HepG2 (cell line): ENCODE measurements around the gene PTPMT1. TPM values are rescaled to one million over a fixed set of nuclear protein-coding genes. Genes with fewer than 3 reads are reported as not detected.

ENCODE experiments used
- ADNP ChIP-seq: sonication (generic); formaldehyde crosslinking; IDR thresholded peaks from 2 replicates; pipeline ENCODE4 v1.4.0; 2020; ENCODE audit warnings: missing genetic modification reagents
- ARNTL ChIP-seq: sonication (generic); formaldehyde crosslinking; IDR thresholded peaks from 2 replicates; pipeline ENCODE4 v1.4.0; 2020; ENCODE audit warnings: mild to moderate bottlenecking, missing genetic modification reagents
- FOSL2 ChIP-seq: sonication (generic); formaldehyde crosslinking; IDR thresholded peaks from 2 replicates; pipeline ENCODE4 v1.4.0; 2020; ENCODE audit warnings: missing genetic modification reagents
- FOXK1 ChIP-seq: sonication (generic); formaldehyde crosslinking; IDR thresholded peaks from 2 replicates; pipeline ENCODE4 v1.4.0; 2020; ENCODE audit warnings: low read depth, missing genetic modification reagents, borderline replicate concordance
- HNRNPUL1 ChIP-seq: fragments of 200-400 bp; formaldehyde crosslinking; IDR thresholded peaks from 2 replicates; pipeline ENCODE4 v1.6.1; 2017; ENCODE audit warnings: low read depth, mild to moderate bottlenecking, low read length, moderate library complexity
- MAFG ChIP-seq: sonication (generic); formaldehyde crosslinking; IDR thresholded peaks from 2 replicates; pipeline ENCODE4 v1.5.1; 2020; ENCODE audit warnings: mild to moderate bottlenecking, missing genetic modification reagents
- MBD4 ChIP-seq: IDR thresholded peaks from 2 replicates; pipeline ENCODE4 v1.6.1; 2012; ENCODE audit warnings: low read length, inconsistent platforms, borderline replicate concordance
- NCOA2 ChIP-seq: sonication (generic); formaldehyde crosslinking; IDR thresholded peaks from 2 replicates; pipeline ENCODE4 v1.8.0; 2022; ENCODE audit warnings: inconsistent platforms
- NCOR1 ChIP-seq: fragments of 200-600 bp; sonication (generic); IDR thresholded peaks from 2 replicates; pipeline ENCODE4 v1.7.0; 2017; ENCODE audit warnings: antibody characterized with exemption, low read length, borderline replicate concordance
- PAX8 ChIP-seq: sonication (generic); formaldehyde crosslinking; IDR thresholded peaks from 2 replicates; pipeline ENCODE4 v1.8.0; 2022; ENCODE audit warnings: mild to moderate bottlenecking, missing genetic modification reagents, borderline replicate concordance
- RELA ChIP-seq: sonication (generic); formaldehyde crosslinking; IDR thresholded peaks from 2 replicates; pipeline ENCODE4 v1.4.0; 2020; ENCODE audit warnings: missing genetic modification reagents
- RFX3 ChIP-seq: IDR thresholded peaks from 2 replicates; pipeline ENCODE4 v1.6.1; 2016; ENCODE audit warnings: missing biosample characterization, missing genetic modification reagents
- SAP130 ChIP-seq: IDR thresholded peaks from 2 replicates; pipeline ENCODE4 v1.6.1; 2016; ENCODE audit warnings: low read depth
- U2AF2 ChIP-seq: fragments of 200-400 bp; formaldehyde crosslinking; IDR thresholded peaks from 2 replicates; pipeline ENCODE4 v1.6.1; 2017; ENCODE audit warnings: low read depth, mild to moderate bottlenecking, low read length
- ZBTB21 ChIP-seq: sonication (generic); formaldehyde crosslinking; IDR thresholded peaks from 2 replicates; pipeline ENCODE4 v1.4.0; 2020; ENCODE audit warnings: missing genetic modification reagents
- ZBTB46 ChIP-seq: sonication (generic); formaldehyde crosslinking; IDR thresholded peaks from 2 replicates; pipeline ENCODE4 v1.4.0; 2020; ENCODE audit warnings: mild to moderate bottlenecking, missing genetic modification reagents, borderline replicate concordance
- ZC3H13 ChIP-seq: sonication (generic); formaldehyde crosslinking; IDR thresholded peaks from 2 replicates; pipeline ENCODE4 v1.8.1; 2023; ENCODE audit warnings: mild to moderate bottlenecking, missing genetic modification reagents, moderate library complexity
- ZMYM2 ChIP-seq: sonication (generic); formaldehyde crosslinking; IDR thresholded peaks from 2 replicates; pipeline ENCODE4 v1.8.0; 2022; ENCODE audit warnings: mild to moderate bottlenecking, missing genetic modification reagents
- ZNF225 ChIP-seq: sonication (generic); formaldehyde crosslinking; IDR thresholded peaks from 2 replicates; pipeline ENCODE4 v1.4.0; 2020; ENCODE audit warnings: mild to moderate bottlenecking, missing genetic modification reagents
- ZNF275 ChIP-seq: sonication (generic); formaldehyde crosslinking; IDR thresholded peaks from 2 replicates; pipeline ENCODE4 v1.8.0; 2022; ENCODE audit warnings: missing genetic modification reagents, mild to moderate bottlenecking, inconsistent platforms, borderline replicate concordance
- ZNF292 ChIP-seq: sonication (generic); formaldehyde crosslinking; IDR thresholded peaks from 2 replicates; pipeline ENCODE4 v1.8.1; 2022; ENCODE audit warnings: mild to moderate bottlenecking, low read depth, missing genetic modification reagents, borderline replicate concordance
- ZNF34 ChIP-seq: sonication (generic); formaldehyde crosslinking; IDR thresholded peaks from 2 replicates; pipeline ENCODE4 v1.4.0; 2020; ENCODE audit warnings: mild to moderate bottlenecking, missing genetic modification reagents, borderline replicate concordance
- ZNF619 ChIP-seq: sonication (generic); formaldehyde crosslinking; IDR thresholded peaks from 2 replicates; pipeline ENCODE4 v1.4.0; 2020; ENCODE audit warnings: mild to moderate bottlenecking, missing genetic modification reagents
- polyA plus RNA-seq, 8 experiments: library from polyadenylated mRNA; depleted of rRNA in 3 of 8; stranded (reverse) in 7 of 8; unstranded in 1 of 8; fragments of >200 nt; fragmentation: Illumina TruSeq in 4 of 8; extraction: Trizol in 4 of 8; gene quantifications; 2 replicates each; pipeline versions ENCODE4 v1.2.1 to v1.2.3, GENCODE V29; 2011 to 2016; ENCODE audit warnings: low read depth in 4 of 8, missing spikeins in 1 of 8, mixed read lengths in 1 of 8; ENCODE audit not compliant: insufficient read depth in 1 of 8
- total RNA-seq, 5 experiments: library from RNA; depleted of rRNA; stranded (reverse); fragments of >200 nt; fragmentation: Illumina TruSeq; extraction: Trizol; gene quantifications; 2 replicates each; pipeline ENCODE4 v1.2.3, GENCODE V29; 2016; ENCODE audit warnings: low read depth in 1 of 5
- TF ChIP-seq, protein P1 (sequence below), 2 experiments: fragments of 450-650 bp in 1 of 2; sonication (generic) in 1 of 2; formaldehyde crosslinking; IDR thresholded peaks; 2 replicates each; pipeline versions ENCODE4 v1.5.0 to v1.8.0; 2020 to 2022; ENCODE audit warnings: mild to moderate bottlenecking in 1 of 2, missing genetic modification reagents in 1 of 2

Gene PTPMT1
- total and polyA plus RNA-seq, 2 of the 13 experiments (the other 11 are each of a cell fraction or from before 2014, with no cell fraction given), result 55.6 to 129 TPM

DNA sequence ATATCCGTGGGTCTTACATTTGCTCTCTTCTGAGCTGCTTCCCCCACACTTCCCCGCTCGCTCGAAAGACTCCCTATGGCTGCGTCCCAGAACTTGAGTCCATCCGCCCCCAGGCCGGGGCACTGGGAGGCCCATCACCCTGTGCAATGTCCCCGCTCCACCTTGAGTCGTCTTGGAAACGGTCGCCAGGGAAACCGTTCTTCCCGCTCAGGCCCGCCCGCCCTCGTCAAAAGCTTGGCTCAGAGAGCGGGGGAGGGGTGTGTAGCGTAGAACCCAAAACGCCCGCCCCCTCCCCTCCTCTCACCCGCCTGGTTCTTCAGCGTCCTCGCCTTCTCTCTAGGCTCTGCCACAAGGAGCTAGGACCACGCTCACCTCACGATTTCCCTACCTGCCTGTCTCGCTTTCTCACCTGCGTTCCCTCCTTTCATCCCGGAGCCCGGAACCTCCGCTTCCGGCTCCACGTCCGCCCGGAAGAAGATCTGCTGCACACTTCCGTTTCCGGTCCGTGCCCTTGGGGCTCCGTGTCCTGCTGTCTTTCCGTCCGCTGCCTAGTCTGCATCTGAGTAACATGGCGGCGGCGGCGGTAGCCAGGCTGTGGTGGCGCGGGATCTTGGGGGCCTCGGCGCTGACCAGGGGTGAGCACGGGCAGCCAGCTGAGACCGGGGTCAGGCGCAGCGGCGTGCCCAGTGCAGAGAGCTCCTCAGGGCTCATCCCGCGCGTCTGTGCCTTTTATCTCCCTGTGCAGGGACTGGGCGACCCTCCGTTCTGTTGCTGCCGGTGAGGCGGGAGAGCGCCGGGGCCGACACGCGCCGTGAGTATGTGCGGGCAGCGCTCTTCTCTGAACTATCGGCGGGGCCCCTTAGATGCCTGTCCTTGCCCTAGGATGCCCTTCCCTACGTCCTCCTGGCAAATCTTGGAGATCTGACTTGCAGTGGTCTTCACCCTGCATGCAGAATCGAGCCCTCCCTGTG, 13.4 kb downstream of the PTPMT1 start, which contains the start of the genes KBTBD4 and NDUFS3 (continued):
- TF ChIP-seq ZBTB46 (CRISPR knock-in tag) (no peak), RFX3 (CRISPR knock-in tag) (peak; percentile 88), NCOA2 (CRISPR knock-in tag) (peak; percentile 68; the same call in 1 of the 2 replicates), ZNF275 (CRISPR knock-in tag) (peak; percentile 84), MAFG (no peak), MBD4 (no peak), U2AF2 (peak; percentile 58; the same call in 1 of the 2 replicates), NCOR1 (peak; percentile 43; the same call in 1 of the 2 replicates), FOSL2 (CRISPR knock-in tag) (peak; percentile 69), PAX8 (CRISPR knock-in tag) (peak; percentile 58), ZBTB21 (CRISPR knock-in tag) (peak; percentile 34; the same call in 1 of the 2 replicates), ZNF619 (CRISPR knock-in tag) (no peak; the same call in 1 of the 2 replicates), ARNTL (CRISPR knock-in tag) (peak; percentile 79; the same call in 1 of the 2 replicates), HNRNPUL1 (no peak), SAP130 (peak; percentile 98), ZMYM2 (CRISPR knock-in tag) (0 out of 2 replicates have a peak, but pooled peaks have one; percentile 42), ZNF225 (peak; percentile 67; the same call in 1 of the 2 replicates), ZNF34 (CRISPR knock-in tag) (peak; percentile 91), ZNF292 (CRISPR knock-in tag) (no peak), FOXK1 (CRISPR knock-in tag) (peak; percentile 90; the same call in 1 of the 2 replicates), RELA (CRISPR knock-in tag) (0 out of 2 replicates have a peak, but pooled peaks have one; percentile 73), ADNP (no peak), ZC3H13 (CRISPR knock-in tag) (peak; percentile 77; the same call in 1 of the 2 replicates)
- TF ChIP-seq, protein P1, sequence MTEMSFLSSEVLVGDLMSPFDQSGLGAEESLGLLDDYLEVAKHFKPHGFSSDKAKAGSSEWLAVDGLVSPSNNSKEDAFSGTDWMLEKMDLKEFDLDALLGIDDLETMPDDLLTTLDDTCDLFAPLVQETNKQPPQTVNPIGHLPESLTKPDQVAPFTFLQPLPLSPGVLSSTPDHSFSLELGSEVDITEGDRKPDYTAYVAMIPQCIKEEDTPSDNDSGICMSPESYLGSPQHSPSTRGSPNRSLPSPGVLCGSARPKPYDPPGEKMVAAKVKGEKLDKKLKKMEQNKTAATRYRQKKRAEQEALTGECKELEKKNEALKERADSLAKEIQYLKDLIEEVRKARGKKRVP (CRISPR knock-in tag; IDR thresholded peaks at IDR 0.05), result peak in 1 of 2 experiments; percentile 46; a peak in 1 of 4 replicates
